KMS-11 (cell line): ENCODE measurements around the gene PPM1D.
"Not testable (repeated sequence)": the region's sequence is repeated elsewhere in the genome, so short reads cannot be mapped to it uniquely, and the experiment has no call there.

ENCODE experiments used
- H2AFZ ChIP-seq: fragments of 200-600 bp; sonication (generic); 2 replicates; pipeline ENCODE4 v1.6.1; 2016; ENCODE audit warnings: antibody characterized with exemption, mixed run types, low read depth
- H3K27ac ChIP-seq: fragments of 200-600 bp; sonication (generic); 2 replicates; pipeline ENCODE4 v1.6.1; 2016; ENCODE audit warnings: mild to moderate bottlenecking, mixed run types
- H3K27me3 ChIP-seq: fragments of 200-600 bp; sonication (generic); 2 replicates; pipeline ENCODE4 v1.6.1; 2017; ENCODE audit warnings: mild to moderate bottlenecking, low read depth, mixed run types, moderate library complexity; ENCODE audit not compliant: insufficient read depth
- H3K36me3 ChIP-seq: fragments of 200-600 bp; sonication (generic); 2 replicates; pipeline ENCODE4 v1.6.1; 2017; ENCODE audit warnings: mild to moderate bottlenecking, mixed run types; ENCODE audit not compliant: insufficient read depth
- H3K4me1 ChIP-seq: fragments of 200-600 bp; sonication (generic); 2 replicates; pipeline ENCODE4 v1.6.1; 2016; ENCODE audit warnings: mild to moderate bottlenecking, low read depth, mixed run types; ENCODE audit not compliant: poor library complexity, severe bottlenecking
- H3K4me2 ChIP-seq: fragments of 200-600 bp; sonication (generic); 2 replicates; pipeline ENCODE4 v1.7.0; 2016; ENCODE audit warnings: mild to moderate bottlenecking, mixed run types
- H3K4me3 ChIP-seq: fragments of 200-600 bp; sonication (generic); IDR thresholded peaks from 2 replicates; pipeline ENCODE4 v1.6.1; 2017; ENCODE audit warnings: low read depth, low read length, mixed read lengths; ENCODE audit not compliant: insufficient read depth
- H3K79me2 ChIP-seq: fragments of 200-600 bp; sonication (generic); 2 replicates; pipeline ENCODE4 v1.6.1; 2016; ENCODE audit warnings: low read depth, mixed run types; ENCODE audit not compliant: insufficient read depth
- H3K9ac ChIP-seq: fragments of 200-600 bp; sonication (generic); 2 replicates; pipeline ENCODE4 v1.6.1; 2016; ENCODE audit warnings: mild to moderate bottlenecking, mixed run types
- H4K20me1 ChIP-seq: fragments of 200-600 bp; sonication (generic); 2 replicates; pipeline ENCODE4 v1.6.1; 2016; ENCODE audit warnings: mild to moderate bottlenecking, mixed run types; ENCODE audit not compliant: insufficient read depth
- CTCF ChIP-seq: fragments of 200-600 bp; sonication (generic); conservative IDR thresholded peaks from 2 replicates; pipeline ENCODE4 v1.6.1; 2017; ENCODE audit warnings: low read depth, mild to moderate bottlenecking, antibody characterized with exemption, low read length, moderate library complexity, mixed read lengths

PPM1D gene

GRCh38 chr17:60586288-60586974 is 13.6 kb upstream of the PPM1D start:
- H3K27ac ChIP-seq, result no peak overlapping the region
- H3K79me2 ChIP-seq, result no peaks in the 10 kb centered on the region
- H3K9ac ChIP-seq, result no peak overlapping the region
- no peaks in the 10 kb centered on the region for H4K20me1 ChIP-seq
- no peak overlapping the region for H3K4me3 ChIP-seq
- no peak for TF ChIP-seq CTCF
- no peaks in the 10 kb centered on the region for H3K36me3 ChIP-seq
- no peaks in the 10 kb centered on the region for H3K27me3 ChIP-seq
- H2AFZ ChIP-seq, result no peak overlapping the region
- H3K4me2 ChIP-seq, result no peak overlapping the region
- no peaks in the 10 kb centered on the region for H3K4me1 ChIP-seq

- no peaks in the 10 kb centered on the region for H3K4me1 ChIP-seq
- no peak overlapping the region for H3K9ac ChIP-seq
- H2AFZ ChIP-seq, result no peak overlapping the region
- H3K79me2 ChIP-seq, result no peaks in the 10 kb centered on the region
- no peak overlapping the region for H3K4me2 ChIP-seq
- H3K36me3 ChIP-seq, result no peaks in the 10 kb centered on the region
- H3K4me3 ChIP-seq, result no peak overlapping the region
- no peaks in the 10 kb centered on the region for H3K27me3 ChIP-seq
- H4K20me1 ChIP-seq, result no peaks in the 10 kb centered on the region
- no peak for TF ChIP-seq CTCF
- H3K27ac ChIP-seq, result no peak overlapping the region
These were observed 9.9 kb upstream of the PPM1D start for GRCh38 chr17:60590070-60590469.

- H3K4me3 ChIP-seq, result no peak overlapping the region
- H4K20me1 ChIP-seq, result no peaks in the 10 kb centered on the region
- no peaks in the 10 kb centered on the region for H3K27me3 ChIP-seq
- no peaks in the 10 kb centered on the region for H3K4me1 ChIP-seq
- no peak for TF ChIP-seq CTCF
- no peaks in the 10 kb centered on the region for H3K36me3 ChIP-seq
- H3K9ac ChIP-seq, result no peak overlapping the region
- H3K27ac ChIP-seq, result no peak overlapping the region
- no peaks in the 10 kb centered on the region for H3K79me2 ChIP-seq
- no peak overlapping the region for H3K4me2 ChIP-seq
- H2AFZ ChIP-seq, result no peak overlapping the region
These were observed 7.2 kb upstream of the PPM1D start for GRCh38 chr17:60592750-60593149.

GRCh38 chr17:60593441-60594036 is 6.5 kb upstream of the PPM1D start:
- not testable (repeated sequence) for H3K27ac ChIP-seq, H3K79me2 ChIP-seq

GRCh38 chr17:60594170-60594569 is 5.8 kb upstream of the PPM1D start:
- not testable (repeated sequence) for H2AFZ ChIP-seq, H3K36me3 ChIP-seq, H4K20me1 ChIP-seq, H3K27me3 ChIP-seq, H3K27ac ChIP-seq, H3K79me2 ChIP-seq, H3K9ac ChIP-seq, H3K4me3 ChIP-seq, H3K4me2 ChIP-seq
- peaks cover 10% of the 10 kb centered on the region for H3K4me1 ChIP-seq

More at GRCh38 chr17:60593441-60594036, 6.5 kb upstream of the PPM1D start:
- not testable (repeated sequence) for H3K4me2 ChIP-seq, H3K27me3 ChIP-seq, H3K4me1 ChIP-seq, H2AFZ ChIP-seq, H3K36me3 ChIP-seq, H3K4me3 ChIP-seq, H4K20me1 ChIP-seq, H3K9ac ChIP-seq
